Left lung (tissue), 10 donors: Measurements from ENCODE around the gene TM4SF1. TPM values are rescaled to one million over a fixed set of nuclear protein-coding genes. Genes with fewer than 3 reads are reported as not detected.

Experiments used
- ATAC-seq: fragments of 200-7000 bp; cut with Tn5 transposase; one replicate; pipeline ENCODE4 v1.9.1; 2020; ENCODE audit warnings: moderate library complexity
- DNase-seq, 4 donors: peaks; one replicate each; pipeline ENCODE4 v3.0.0-alpha.2; 2013 to 2020
- H3K27ac ChIP-seq, 2 donors: fragments of 200-600 bp; sonication (generic) in 1 of 2; one replicate each; pipeline versions ENCODE4 v1.5.0 to v1.8.0; 2020 to 2021
- H3K27me3 ChIP-seq, 2 donors: fragments of 200-600 bp; sonication (generic) in 1 of 2; one replicate each; pipeline versions ENCODE4 v1.5.0 to v1.8.0; 2020 to 2021
- H3K36me3 ChIP-seq, 2 donors: fragments of 200-600 bp; sonication (generic) in 1 of 2; one replicate each; pipeline versions ENCODE4 v1.5.0 to v1.8.0; 2020 to 2021
- H3K4me1 ChIP-seq, 2 donors: fragments of 200-600 bp; one replicate each; pipeline ENCODE4 v1.8.0; 2021
- H3K4me3 ChIP-seq, 2 donors: fragments of 200-600 bp; sonication (generic) in 1 of 2; one replicate each; pipeline versions ENCODE4 v1.5.0 to v1.8.0; 2020 to 2021; ENCODE audit warnings: mild to moderate bottlenecking in 1 of 2
- H3K9me3 ChIP-seq, 2 donors: fragments of 200-600 bp; sonication (generic) in 1 of 2; one replicate each; pipeline versions ENCODE4 v1.5.0 to v1.8.0; 2020 to 2021
- CTCF ChIP-seq, 2 donors: fragments of 200-600 bp; sonication (generic) in 1 of 2; IDR thresholded peaks; one replicate each; pipeline versions ENCODE4 v1.5.0 to v1.8.0; 2021; ENCODE audit warnings: antibody characterized with exemption in 2 of 2
- intact Hi-C, 2 donors: fragments of 100-400 bp; cut with DNase I; formaldehyde crosslinking; loops; one replicate each; pipeline versions ENCODE4 v1.11.2 to v1.14.2; 2022
- polyA plus RNA-seq, 6 donors: library from polyadenylated mRNA; unstranded; fragments of 120-200 nt; gene quantifications; one replicate each; pipeline ENCODE4 v1.2.1, GENCODE V29; 2013; ENCODE audit not compliant: insufficient read length in 6 of 6
- total RNA-seq, 2 donors: library from RNA; stranded (reverse); fragmentation: NEBNext Ultra II Directional; extraction: Animal tissue kit (Norgen Biotek cat#: 25700); gene quantifications; one replicate each; pipeline ENCODE4 v1.2.1, GENCODE V29; 2021
- donor health status: DM: no; HTN: yes; CAD: no.
- donor health status: DM: no; HTN: no; CAD: no.

Gene TM4SF1
- total and polyA plus RNA-seq, 8 donors: 74.1 to 283 (median 109) TPM

GRCh38 chr3:149393345-149394160 lies 16.1 kb upstream of the TM4SF1 start:
- intact Hi-C loops: loop anchor here in 1 of 2 donors (5.0 kb wide), 1 partner anchor 89 kb away; no protein-coding TSS in a partner anchor
- H3K27ac ChIP-seq: peak overlapping the region in 1 of 2 donors; percentile 24
- H3K4me3 ChIP-seq: no peak overlapping the region
- DNase-seq (peak in 3 of 4 donors; percentile 63 to 80 (median 79)), ATAC-seq (peak; percentile 93)
- H3K9me3 ChIP-seq: no peaks in the 10 kb centered on the region
- H3K4me1 ChIP-seq: peaks cover 6 to 30% of the 10 kb centered on the region in 2 donors
- peak; percentile 78 to 79 for TF ChIP-seq CTCF (IDR thresholded peaks at IDR 0.05)
- no peaks in the 10 kb centered on the region for H3K27me3 ChIP-seq
- H3K36me3 ChIP-seq: no peaks in the 10 kb centered on the region

- no peaks in the 10 kb centered on the region for H3K9me3 ChIP-seq
- DNase-seq (no peak), ATAC-seq (no peak)
- TF ChIP-seq CTCF (IDR thresholded peaks at IDR 0.05): no peak
- no peaks in the 10 kb centered on the region for H3K27me3 ChIP-seq
- no peak overlapping the region for H3K4me3 ChIP-seq
- intact Hi-C loops: loop anchor here in 1 of 2 donors (5.0 kb wide), 1 partner anchor 90 kb away; no protein-coding TSS in a partner anchor
- H3K4me1 ChIP-seq: peaks cover 10 to 30% of the 10 kb centered on the region in 2 donors
- H3K27ac ChIP-seq: no peak overlapping the region
- no peaks in the 10 kb centered on the region for H3K36me3 ChIP-seq
These were observed 14.5 kb upstream of the TM4SF1 start for GRCh38 chr3:149391960-149392359.

GRCh38 chr3:149390772-149391212 lies 13.3 kb upstream of the TM4SF1 start:
- intact Hi-C loops: loop anchor here in 1 of 2 donors (5.0 kb wide), 1 partner anchor 92 kb away; no protein-coding TSS in a partner anchor
- H3K27ac ChIP-seq: no peak overlapping the region
- TF ChIP-seq CTCF (IDR thresholded peaks at IDR 0.05): no peak
- no peak for DNase-seq
- no peaks in the 10 kb centered on the region for H3K9me3 ChIP-seq
- no peaks in the 10 kb centered on the region for H3K36me3 ChIP-seq
- ATAC-seq: no peak
- H3K4me3 ChIP-seq: no peak overlapping the region
- peaks cover 7 to 30% of the 10 kb centered on the region in 2 donors for H3K4me1 ChIP-seq
- no peaks in the 10 kb centered on the region for H3K27me3 ChIP-seq

GRCh38 chr3:149390294-149390693 lies 12.8 kb upstream of the TM4SF1 start:
- Histone ChIP-seq H3K4me1 (peaks cover 9 to 29% of the 10 kb centered on the region in 2 donors), H3K4me3 (no peak overlapping the region), H3K27me3 (no peaks in the 10 kb centered on the region), H3K9me3 (no peaks in the 10 kb centered on the region), H3K36me3 (no peaks in the 10 kb centered on the region), H3K27ac (no peak overlapping the region)
- no peak for ATAC-seq
- DNase-seq: no peak
- TF ChIP-seq CTCF (IDR thresholded peaks at IDR 0.05): no peak
- intact Hi-C loops: loop anchor here in 1 of 2 donors (5.0 kb wide), 1 partner anchor 92 kb away; no protein-coding TSS in a partner anchor
